Fibroblast of the aortic adventitia (primary cell): Measurements from ENCODE around the gene CFAP70. TPM values are rescaled to one million over a fixed set of nuclear protein-coding genes. Genes with fewer than 3 reads are reported as not detected.

Experiments
- DNase-seq: peaks from one replicate; pipeline ENCODE4 v3.0.0-alpha.2; 2010; ENCODE audit warnings: low read depth
- H3K4me3 ChIP-seq: 2 replicates; pipeline ENCODE4 v1.5.1; 2011; ENCODE audit warnings: low read depth, mild to moderate bottlenecking, control low read depth, low read length, moderate library complexity
- small RNA-seq: library from RNA; depleted of rRNA; stranded (forward); fragments of <200 nt; gene quantifications from one replicate; pipeline ENCODE3, GENCODE V24; 2012
- total RNA-seq: library from RNA; depleted of rRNA; stranded (reverse); fragments of >200 nt; gene quantifications from 2 replicates; pipeline ENCODE4 v1.2.3, GENCODE V29; 2012; ENCODE audit warnings: low replicate concordance
- TF ChIP-seq, protein P1 (sequence below): IDR thresholded peaks from 2 replicates; pipeline ENCODE4 v1.5.1; 2011; ENCODE audit warnings: mild to moderate bottlenecking, low read length, control low read depth, inconsistent platforms; ENCODE audit not compliant: insufficient read depth

Gene CFAP70
- total RNA-seq, 1 donor = 1.4 TPM

DNA sequence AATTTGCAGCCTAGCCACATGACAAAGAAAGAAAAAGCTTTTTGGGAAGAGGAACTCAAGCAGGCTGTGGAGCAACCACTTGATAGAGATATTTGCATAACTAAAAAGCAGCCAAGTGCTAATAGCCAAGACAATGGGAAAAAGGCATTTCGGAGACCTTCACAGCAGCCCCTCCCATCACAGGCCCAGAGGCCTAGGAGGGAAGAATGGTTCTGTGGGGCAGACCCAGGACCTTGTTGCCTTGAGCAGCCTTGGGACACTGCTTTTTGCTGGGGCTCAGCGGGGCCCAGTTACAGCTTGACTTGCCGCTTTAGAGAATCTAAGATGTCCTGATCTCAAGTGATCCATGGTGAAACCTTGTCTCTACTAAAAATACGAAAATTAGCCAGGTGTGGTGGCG, 152.3 kb downstream of the CFAP70 start:
- TF ChIP-seq, protein P1, sequence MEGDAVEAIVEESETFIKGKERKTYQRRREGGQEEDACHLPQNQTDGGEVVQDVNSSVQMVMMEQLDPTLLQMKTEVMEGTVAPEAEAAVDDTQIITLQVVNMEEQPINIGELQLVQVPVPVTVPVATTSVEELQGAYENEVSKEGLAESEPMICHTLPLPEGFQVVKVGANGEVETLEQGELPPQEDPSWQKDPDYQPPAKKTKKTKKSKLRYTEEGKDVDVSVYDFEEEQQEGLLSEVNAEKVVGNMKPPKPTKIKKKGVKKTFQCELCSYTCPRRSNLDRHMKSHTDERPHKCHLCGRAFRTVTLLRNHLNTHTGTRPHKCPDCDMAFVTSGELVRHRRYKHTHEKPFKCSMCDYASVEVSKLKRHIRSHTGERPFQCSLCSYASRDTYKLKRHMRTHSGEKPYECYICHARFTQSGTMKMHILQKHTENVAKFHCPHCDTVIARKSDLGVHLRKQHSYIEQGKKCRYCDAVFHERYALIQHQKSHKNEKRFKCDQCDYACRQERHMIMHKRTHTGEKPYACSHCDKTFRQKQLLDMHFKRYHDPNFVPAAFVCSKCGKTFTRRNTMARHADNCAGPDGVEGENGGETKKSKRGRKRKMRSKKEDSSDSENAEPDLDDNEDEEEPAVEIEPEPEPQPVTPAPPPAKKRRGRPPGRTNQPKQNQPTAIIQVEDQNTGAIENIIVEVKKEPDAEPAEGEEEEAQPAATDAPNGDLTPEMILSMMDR = no peak

DNA sequence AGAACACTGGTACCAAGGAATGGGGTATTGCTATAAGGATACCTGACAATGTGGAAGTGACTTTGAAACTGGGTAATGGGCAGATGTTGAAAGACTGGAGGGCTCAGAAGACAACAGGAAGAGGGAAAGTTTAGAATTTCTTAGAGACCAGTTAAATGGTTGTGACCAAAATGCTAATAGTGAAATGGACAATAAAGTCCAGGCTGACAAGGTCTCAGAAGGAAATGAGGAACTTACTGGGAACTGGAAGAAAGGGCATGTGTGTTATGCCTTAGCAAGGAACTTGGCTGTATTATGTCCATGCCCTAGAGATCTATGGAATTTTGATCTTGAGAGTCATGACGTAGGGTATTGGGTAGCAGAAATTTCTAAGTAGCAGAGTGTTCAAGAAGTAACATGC, 152.8 kb downstream of the CFAP70 start:
- DNase-seq = no peak
- TF ChIP-seq, protein P1 = no peak
- H3K4me3 ChIP-seq = no peak overlapping the region

More for the DNA sequence above, 152.3 kb downstream of the CFAP70 start:
- no peak overlapping the region for H3K4me3 ChIP-seq
- no peak for DNase-seq

DNA sequence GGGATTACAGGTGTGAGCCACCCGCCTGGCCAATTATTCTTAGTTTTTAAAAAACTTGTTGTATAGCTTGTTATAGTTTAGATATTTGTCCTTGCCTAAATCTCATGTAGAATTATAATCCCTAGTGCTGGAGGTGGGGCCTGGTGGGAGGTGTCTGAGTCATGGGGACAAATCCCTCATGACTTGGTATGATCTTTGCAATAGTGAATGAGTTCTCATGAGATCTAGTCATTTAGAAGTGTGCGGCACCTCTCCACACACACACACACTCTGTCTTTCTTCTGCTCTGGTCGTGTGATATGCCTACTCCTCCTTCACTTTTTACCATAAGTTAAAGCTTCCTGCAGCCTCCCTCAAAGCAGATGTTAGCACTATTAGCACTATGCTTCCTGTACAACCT, 153.6 kb downstream of the CFAP70 start:
- DNase-seq = no peak
- no peak overlapping the region for H3K4me3 ChIP-seq
- TF ChIP-seq, protein P1 = no peak

Small RNA genes lying within 50 kb of the gene (small RNA-seq; reads per million reads assigned to genes)
- gene RF00019 (not detected), gene RNU6-833P (not detected)

Other genes starting within 250 kb of the CFAP70 start
- gene NUDT13, start 248.4 kb downstream of the CFAP70 start, total RNA-seq = 1.8 TPM in 2 replicates
- 24.0 and 33.3 TPM in 2 replicates for gene ECD, start 190.9 kb downstream of the CFAP70 start, total RNA-seq
- 30.8 and 47.5 TPM in 2 replicates for gene FAM149B1, start 190.7 kb downstream of the CFAP70 start, total RNA-seq
- gene DNAJC9, start 111.6 kb downstream of the CFAP70 start, total RNA-seq = 18.7 and 41.0 TPM in 2 replicates
- 45.4 and 83.2 TPM in 2 replicates for gene MRPS16, start 106.2 kb downstream of the CFAP70 start, total RNA-seq
- 47.5 and 158 TPM in 2 replicates for gene ANXA7, start 55.2 kb upstream of the CFAP70 start, total RNA-seq
- gene MSS51, start 74.7 kb upstream of the CFAP70 start, total RNA-seq = 2.5 and 3.8 TPM in 2 replicates
- gene PPP3CB, start 137.2 kb upstream of the CFAP70 start, total RNA-seq = 45.5 and 49.2 TPM in 2 replicates
- gene USP54, start 232.5 kb upstream of the CFAP70 start, total RNA-seq = 10.4 and 14.8 TPM in 2 replicates